ENCODE measurements around the gene SLC22A3. TPM values are rescaled to one million over a fixed set of nuclear protein-coding genes. Genes with fewer than 3 reads are reported as not detected.

The SLC22A3 gene
- total RNA-seq, 1 donor from 2014 or later, result not detected

- no peaks in the 10 kb centered on the region for H3K9me3 Mint-ChIP-seq
- POLR2A ChIA-PET, result no interaction called here
- CTCF ChIA-PET, result no interaction called here
- H3K27ac Mint-ChIP-seq, result no peak overlapping the region
- DNase-seq (no peak), ATAC-seq (ENCODE audit: low read depth) (no peak)
- no peak overlapping the region for H3K4me3 Mint-ChIP-seq
- peaks cover 33% of the 10 kb centered on the region for H3K27me3 Mint-ChIP-seq
- no peaks in the 10 kb centered on the region for H3K4me1 Mint-ChIP-seq
- intact Hi-C loops (cut with micrococcal nuclease), result no loop called here
- TF ChIP-seq CTCF (IDR thresholded peaks at IDR 0.05), result no peak
- H3K36me3 Mint-ChIP-seq (ENCODE audit: low read depth), result no peaks in the 10 kb centered on the region
Measured at GRCh38 chr6:160344271-160344670, 3.9 kb upstream of the SLC22A3 start.

DNA sequence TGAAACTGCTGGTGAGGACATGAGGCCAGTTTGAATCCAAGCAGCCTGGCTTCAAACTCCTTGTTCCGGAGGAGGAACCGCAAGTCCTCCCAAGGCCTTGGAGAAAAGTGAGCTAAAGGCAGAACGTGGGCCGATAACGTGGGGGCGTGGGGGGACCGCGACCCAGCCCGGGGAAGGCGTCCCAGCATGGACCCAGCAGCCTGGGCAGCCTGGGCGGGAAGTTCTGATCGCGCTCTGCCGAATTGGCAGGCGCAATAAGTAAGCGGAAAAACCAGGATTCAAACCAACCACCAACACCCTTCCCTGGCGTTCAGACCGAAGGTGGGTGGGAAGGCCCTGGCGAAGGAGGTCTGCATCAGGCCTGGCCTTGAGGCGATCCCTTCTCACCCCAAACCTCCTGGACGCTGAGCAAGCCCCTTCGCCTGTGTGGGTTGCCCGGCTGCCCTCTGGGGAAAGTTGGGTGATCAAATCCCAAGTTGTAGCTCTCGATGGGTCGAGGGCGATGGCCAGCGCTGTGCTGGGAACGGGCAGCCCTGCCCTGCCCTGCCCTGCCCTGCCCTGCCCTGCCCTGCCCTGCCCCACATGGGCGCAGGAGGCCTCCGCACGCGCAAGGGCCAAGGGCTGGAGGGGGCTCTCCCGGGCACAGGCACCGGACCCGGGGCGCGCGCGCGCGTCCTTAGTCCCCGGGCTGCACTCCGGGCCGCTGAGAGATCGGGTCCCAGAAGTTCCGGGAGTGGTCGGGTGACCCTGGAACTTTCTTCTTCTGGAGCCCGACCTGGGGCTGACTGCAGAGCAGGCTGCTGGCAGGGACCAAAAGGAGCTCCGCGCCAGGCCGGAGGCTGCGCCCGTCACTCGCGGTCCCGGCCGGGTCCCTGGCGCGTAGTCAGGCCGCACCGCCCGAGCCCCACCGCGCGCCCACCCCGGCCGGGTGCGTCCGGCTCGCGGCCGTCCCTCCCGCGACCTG is 637 bp upstream of the SLC22A3 start:
- DNase-seq (no peak), ATAC-seq (ENCODE audit: low read depth) (no peak)
- no peak for TF ChIP-seq CTCF (IDR thresholded peaks at IDR 0.05)
- intact Hi-C loops (cut with micrococcal nuclease), result no loop called here
- peaks cover 43% of the 10 kb centered on the region for H3K27me3 Mint-ChIP-seq
- H3K9me3 Mint-ChIP-seq, result no peaks in the 10 kb centered on the region
- no peaks in the 10 kb centered on the region for H3K36me3 Mint-ChIP-seq (ENCODE audit: low read depth)
- no peak overlapping the region for H3K4me3 Mint-ChIP-seq
- H3K4me1 Mint-ChIP-seq, result no peaks in the 10 kb centered on the region
- CTCF ChIA-PET, result no interaction called here
- no peak overlapping the region for H3K27ac Mint-ChIP-seq
- POLR2A ChIA-PET, result no interaction called here

DNA sequence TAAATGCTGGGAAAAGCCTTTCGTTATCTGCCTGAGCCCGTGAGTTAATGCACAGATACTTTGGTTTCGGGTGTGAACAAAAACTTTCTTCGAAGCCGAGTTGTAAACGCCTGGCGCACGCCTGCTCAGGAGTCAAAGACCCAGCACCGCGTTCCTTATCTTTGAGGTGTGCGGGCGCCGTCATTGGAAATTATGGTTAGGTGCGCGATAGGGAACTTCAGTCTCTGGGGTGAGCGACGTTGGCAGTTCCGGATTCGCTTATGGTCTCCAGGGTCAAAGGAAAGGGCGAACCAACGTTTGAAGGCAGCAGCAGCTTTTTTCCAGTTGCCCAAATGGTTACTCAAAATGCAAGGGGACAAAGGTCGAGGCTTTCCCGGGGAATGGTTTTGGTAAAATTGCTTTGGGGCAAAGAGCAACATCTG is 853 bp downstream of the SLC22A3 start:
- Mint-ChIP-seq H3K4me1 (no peaks in the 10 kb centered on the region), H3K9me3 (no peaks in the 10 kb centered on the region), H3K27me3 (peaks cover 48% of the 10 kb centered on the region), H3K36me3 (ENCODE audit: low read depth) (no peaks in the 10 kb centered on the region), H3K27ac (no peak overlapping the region), H3K4me3 (no peak overlapping the region)
- intact Hi-C loops (cut with micrococcal nuclease), result no loop called here
- DNase-seq, result no peak
- ChIA-PET POLR2A (no interaction called here), CTCF (no interaction called here)
- ATAC-seq (ENCODE audit: low read depth), result no peak
- TF ChIP-seq CTCF (IDR thresholded peaks at IDR 0.05), result no peak

DNA sequence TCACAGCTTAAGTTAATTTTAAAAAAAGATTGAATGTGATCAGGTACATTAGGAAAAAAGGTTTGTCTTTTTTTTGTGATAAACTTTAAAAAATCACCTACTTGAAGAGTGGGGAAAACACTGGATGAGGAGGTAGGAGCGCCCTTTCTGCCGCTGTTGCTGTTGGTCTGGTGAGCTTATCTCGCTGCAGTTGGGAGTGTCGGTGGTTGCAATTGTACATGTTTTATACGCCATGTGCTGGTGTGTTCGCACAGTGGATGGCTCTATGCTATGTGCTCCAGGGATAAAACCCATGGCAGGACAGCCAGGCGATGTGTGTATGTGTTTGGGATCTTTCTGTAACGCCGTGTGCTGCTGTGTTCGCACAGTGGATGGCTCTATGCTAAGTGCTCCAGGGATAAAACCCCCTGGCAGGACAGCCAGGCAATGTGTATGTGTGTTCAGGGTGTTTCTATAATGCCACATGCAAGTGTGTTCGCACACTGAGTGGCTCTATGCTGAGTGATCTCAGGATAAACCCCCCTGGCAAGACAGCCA is 1.7 kb downstream of the SLC22A3 start:
- no peak for DNase-seq
- POLR2A ChIA-PET, result no interaction called here
- Mint-ChIP-seq H3K9me3 (no peaks in the 10 kb centered on the region), H3K4me1 (no peaks in the 10 kb centered on the region), H3K27ac (no peak overlapping the region), H3K36me3 (ENCODE audit: low read depth) (no peaks in the 10 kb centered on the region), H3K4me3 (no peak overlapping the region), H3K27me3 (peaks cover 45% of the 10 kb centered on the region)
- TF ChIP-seq CTCF (IDR thresholded peaks at IDR 0.05), result no peak
- intact Hi-C loops (cut with micrococcal nuclease), result no loop called here
- ATAC-seq (ENCODE audit: low read depth), result no peak
- CTCF ChIA-PET, result no interaction called here

DNA sequence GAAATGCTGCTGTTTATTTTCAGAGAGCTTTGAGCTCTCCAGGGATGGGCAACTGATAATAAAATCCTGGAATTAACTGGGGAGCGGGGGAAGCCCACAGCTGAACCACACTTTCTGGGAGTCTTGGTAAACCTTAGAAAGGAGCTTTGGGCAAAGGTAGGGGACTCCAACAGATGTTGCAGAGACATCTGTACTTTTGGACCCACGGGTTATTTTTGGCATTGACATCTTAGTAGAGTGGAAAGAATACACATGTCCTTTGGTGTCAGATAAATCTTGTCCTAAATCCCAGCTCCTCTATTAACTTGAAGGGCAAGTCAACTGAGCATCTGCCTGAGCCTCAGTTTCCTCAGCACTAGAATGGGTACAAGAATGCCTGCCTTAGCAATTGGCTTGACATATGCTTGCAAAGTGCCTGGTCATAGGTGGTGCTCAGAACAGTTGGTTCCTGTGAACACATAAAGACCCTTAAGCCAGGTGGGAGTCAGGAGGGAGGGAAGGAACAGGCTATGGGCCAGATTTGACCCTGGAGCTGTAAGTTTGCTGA is 5.8 kb downstream of the SLC22A3 start:
- no peaks in the 10 kb centered on the region for H3K36me3 Mint-ChIP-seq (ENCODE audit: low read depth)
- H3K4me3 Mint-ChIP-seq, result no peak overlapping the region
- intact Hi-C loops (cut with micrococcal nuclease), result no loop called here
- ATAC-seq (ENCODE audit: low read depth), result no peak
- ChIA-PET POLR2A (no interaction called here), CTCF (no interaction called here)
- no peaks in the 10 kb centered on the region for H3K4me1 Mint-ChIP-seq
- no peak overlapping the region for H3K27ac Mint-ChIP-seq
- DNase-seq, result no peak
- H3K27me3 Mint-ChIP-seq, result peaks cover 28% of the 10 kb centered on the region
- H3K9me3 Mint-ChIP-seq, result no peaks in the 10 kb centered on the region
- TF ChIP-seq CTCF (IDR thresholded peaks at IDR 0.05), result no peak
